Measurements from ENCODE around the gene SLC25A25.

SLC25A25 gene

GRCh38 chr9:128102196-128102595 lies 34.2 kb downstream of the SLC25A25 start:
- no peak for DNase-seq (ENCODE audit: low read depth)
- TF ChIP-seq CTCF (conservative IDR thresholded peaks at IDR 0.05; ENCODE audit: low read depth, low read length) = no peak
- no peak overlapping the region for H3K4me3 ChIP-seq (ENCODE audit: low read depth, low read length)

- TF ChIP-seq CTCF (conservative IDR thresholded peaks at IDR 0.05; ENCODE audit: low read depth, low read length) = no peak
- DNase-seq (ENCODE audit: low read depth) = no peak
- no peak overlapping the region for H3K4me3 ChIP-seq (ENCODE audit: low read depth, low read length)
These were observed 35.0 kb downstream of the SLC25A25 start for GRCh38 chr9:128102861-128103588.

GRCh38 chr9:128103589-128103962 lies 35.5 kb downstream of the SLC25A25 start:
- DNase-seq (ENCODE audit: low read depth) = no peak
- peak; percentile 43 for TF ChIP-seq CTCF (conservative IDR thresholded peaks at IDR 0.05; ENCODE audit: low read depth, low read length)
- no peak overlapping the region for H3K4me3 ChIP-seq (ENCODE audit: low read depth, low read length)

- TF ChIP-seq CTCF (conservative IDR thresholded peaks at IDR 0.05; ENCODE audit: low read depth, low read length) = no peak
These were observed 36.2 kb downstream of the SLC25A25 start for GRCh38 chr9:128104171-128104618.

GRCh38 chr9:128105538-128106175 lies 37.6 kb downstream of the SLC25A25 start:
- DNase-seq (ENCODE audit: low read depth) = no peak
- TF ChIP-seq CTCF (conservative IDR thresholded peaks at IDR 0.05; ENCODE audit: low read depth, low read length) = no peak
- H3K4me3 ChIP-seq (ENCODE audit: low read depth, low read length) = no peak overlapping the region

More at GRCh38 chr9:128104171-128104618, 36.2 kb downstream of the SLC25A25 start:
- H3K4me3 ChIP-seq (ENCODE audit: low read depth, low read length) = no peak overlapping the region
- DNase-seq (ENCODE audit: low read depth) = no peak

GRCh38 chr9:128106181-128106939 lies 38.3 kb downstream of the SLC25A25 start:
- no peak for TF ChIP-seq CTCF (conservative IDR thresholded peaks at IDR 0.05; ENCODE audit: low read depth, low read length)
- DNase-seq (ENCODE audit: low read depth) = no peak
- no peak overlapping the region for H3K4me3 ChIP-seq (ENCODE audit: low read depth, low read length)
